C4-2B (cell line): ENCODE data around the gene PVALEF.

ENCODE experiments used
- H3K27ac ChIP-seq: fragments of 450-650 bp; 2 replicates; pipeline ENCODE4 v1.5.1; 2017
- ZFX ChIP-seq: fragments of 450-650 bp; IDR thresholded peaks from 2 replicates; pipeline ENCODE4 v1.6.1; 2017
- TF ChIP-seq, protein P1 (sequence below): fragments of 450-650 bp; conservative IDR thresholded peaks from 2 replicates; pipeline ENCODE4 v1.5.1; 2017; ENCODE audit warnings: mild to moderate bottlenecking

PVALEF gene

DNA sequence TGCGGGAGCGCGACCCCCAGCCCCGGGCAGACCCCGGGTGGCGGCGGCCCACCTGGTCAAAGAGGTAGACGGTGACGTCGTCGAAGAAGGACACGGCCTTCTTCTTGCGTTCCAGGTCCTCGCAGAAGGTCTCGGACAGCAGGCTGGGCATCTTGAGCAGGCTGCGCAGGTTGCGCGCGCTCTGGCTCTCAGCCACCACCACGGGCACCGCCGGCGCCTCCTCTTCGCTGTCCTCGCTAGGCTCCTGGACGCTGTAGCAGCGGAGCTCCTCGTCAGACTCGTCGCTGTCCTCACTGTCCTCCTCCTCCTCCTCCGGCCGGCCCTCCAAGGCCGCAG is 45.2 kb upstream of the PVALEF start:
- peak overlapping the region; percentile 56 for H3K27ac ChIP-seq
- no peak for TF ChIP-seq ZFX
- TF ChIP-seq, protein P1, sequence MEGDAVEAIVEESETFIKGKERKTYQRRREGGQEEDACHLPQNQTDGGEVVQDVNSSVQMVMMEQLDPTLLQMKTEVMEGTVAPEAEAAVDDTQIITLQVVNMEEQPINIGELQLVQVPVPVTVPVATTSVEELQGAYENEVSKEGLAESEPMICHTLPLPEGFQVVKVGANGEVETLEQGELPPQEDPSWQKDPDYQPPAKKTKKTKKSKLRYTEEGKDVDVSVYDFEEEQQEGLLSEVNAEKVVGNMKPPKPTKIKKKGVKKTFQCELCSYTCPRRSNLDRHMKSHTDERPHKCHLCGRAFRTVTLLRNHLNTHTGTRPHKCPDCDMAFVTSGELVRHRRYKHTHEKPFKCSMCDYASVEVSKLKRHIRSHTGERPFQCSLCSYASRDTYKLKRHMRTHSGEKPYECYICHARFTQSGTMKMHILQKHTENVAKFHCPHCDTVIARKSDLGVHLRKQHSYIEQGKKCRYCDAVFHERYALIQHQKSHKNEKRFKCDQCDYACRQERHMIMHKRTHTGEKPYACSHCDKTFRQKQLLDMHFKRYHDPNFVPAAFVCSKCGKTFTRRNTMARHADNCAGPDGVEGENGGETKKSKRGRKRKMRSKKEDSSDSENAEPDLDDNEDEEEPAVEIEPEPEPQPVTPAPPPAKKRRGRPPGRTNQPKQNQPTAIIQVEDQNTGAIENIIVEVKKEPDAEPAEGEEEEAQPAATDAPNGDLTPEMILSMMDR: no peak; the same call in 1 of the 2 replicates

GRCh38 chr17:81120695-81121621 is 44.3 kb upstream of the PVALEF start:
- H3K27ac ChIP-seq: peak overlapping the region; percentile 56
- TF ChIP-seq, protein P1: no peak; the same call in 1 of the 2 replicates
- TF ChIP-seq ZFX: no peak

- TF ChIP-seq, protein P1: no peak
- TF ChIP-seq ZFX: no peak
- no peak overlapping the region for H3K27ac ChIP-seq
These were observed 43.2 kb upstream of the PVALEF start for GRCh38 chr17:81121841-81122733.

DNA sequence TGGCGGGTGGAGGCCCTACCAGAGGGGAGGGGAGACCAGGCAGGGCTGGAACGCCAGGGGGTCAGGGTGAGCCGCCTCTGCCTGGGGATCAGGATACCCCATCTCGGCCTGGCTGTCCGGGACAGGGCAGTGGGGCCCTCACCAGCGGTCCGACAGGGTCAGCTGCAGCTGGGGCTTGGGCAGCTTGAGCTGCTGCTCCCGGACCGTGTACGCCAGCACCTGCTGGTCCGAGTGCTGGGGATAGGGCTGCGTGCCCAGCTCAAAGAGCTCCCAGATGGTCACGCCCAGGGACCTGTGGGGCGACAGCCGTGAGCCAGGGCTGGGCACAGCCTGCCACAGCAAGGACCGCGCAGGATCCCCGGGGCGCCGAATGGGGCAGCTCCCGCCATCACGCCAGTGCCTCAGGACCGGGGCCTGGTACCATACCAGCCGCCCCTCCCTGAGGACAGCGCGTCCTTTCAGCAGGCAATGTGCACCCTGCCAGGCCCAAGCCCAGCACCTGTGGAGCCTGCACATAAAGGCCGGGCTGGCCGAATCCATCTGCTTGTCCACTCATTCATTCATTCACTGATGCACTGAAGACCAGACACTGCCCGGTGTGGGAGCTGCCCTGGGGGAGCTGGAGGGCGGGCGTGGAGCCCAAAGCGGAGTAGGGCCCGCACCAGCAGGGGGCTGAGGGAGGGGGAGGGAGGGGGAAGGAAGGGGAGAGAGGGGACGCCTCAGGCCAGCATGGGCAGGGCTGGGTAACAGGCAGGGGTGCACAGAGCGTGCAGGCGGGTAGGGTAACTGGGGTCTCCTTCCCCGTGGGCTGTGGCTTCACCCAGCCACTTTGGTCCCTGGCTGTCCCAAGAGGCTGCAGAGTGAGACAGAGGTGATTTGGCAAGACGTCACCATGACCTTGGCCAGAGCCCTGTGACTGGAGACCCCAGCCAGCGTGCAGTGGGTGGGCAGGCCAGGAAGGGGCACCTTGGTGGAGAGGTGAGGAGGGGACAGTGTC is 42.0 kb upstream of the PVALEF start:
- no peak for TF ChIP-seq ZFX
- TF ChIP-seq, protein P1: no peak
- no peak overlapping the region for H3K27ac ChIP-seq

DNA sequence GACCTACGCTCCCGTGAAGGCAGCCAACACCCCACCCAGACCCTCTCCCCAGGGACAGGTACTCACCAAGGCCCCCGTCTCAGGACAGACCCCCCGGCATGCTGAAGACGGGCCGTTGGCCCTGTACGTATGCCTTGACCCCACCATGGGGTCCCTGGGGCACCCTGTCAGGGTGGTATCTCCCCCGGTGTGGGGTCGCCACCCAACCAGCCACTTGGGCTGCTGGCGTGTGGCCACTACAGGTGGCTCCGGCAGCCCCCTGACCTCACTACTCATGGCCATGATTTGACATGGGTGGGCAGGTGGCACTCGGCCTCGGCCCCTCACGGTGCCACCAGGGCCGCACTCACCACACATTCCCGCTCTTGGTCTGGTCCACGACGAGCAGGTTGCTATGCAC is 40.9 kb upstream of the PVALEF start:
- TF ChIP-seq, protein P1: no peak
- no peak for TF ChIP-seq ZFX
- no peak overlapping the region for H3K27ac ChIP-seq

DNA sequence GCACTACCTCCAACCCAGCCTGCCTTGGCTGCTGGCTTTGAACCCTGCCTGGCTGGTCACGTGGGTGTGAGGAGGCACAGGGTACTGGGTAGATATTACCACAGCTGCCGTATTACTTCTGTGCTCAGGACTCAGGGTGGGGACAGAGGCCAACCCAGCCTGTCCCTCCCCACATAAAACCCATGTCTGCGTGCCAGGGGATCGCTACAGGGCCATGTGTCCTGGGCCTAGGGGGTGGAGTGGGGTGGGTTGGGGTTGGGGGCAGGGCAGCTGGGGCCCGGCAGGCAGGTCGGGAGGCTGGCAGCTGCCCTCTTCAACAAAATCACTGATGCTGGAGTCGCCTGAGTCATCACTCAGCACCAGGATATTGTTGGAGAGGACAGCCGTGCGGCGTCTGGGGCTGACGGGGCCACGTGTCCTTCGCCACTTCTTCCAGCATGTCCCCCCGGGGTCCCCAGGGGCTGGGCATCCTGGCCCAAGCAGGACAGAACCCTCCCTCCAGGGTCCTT is 39.7 kb upstream of the PVALEF start:
- no peak overlapping the region for H3K27ac ChIP-seq
- TF ChIP-seq, protein P1: no peak
- no peak for TF ChIP-seq ZFX
